Endodermal cell (in vitro differentiated cells): ENCODE results near the gene MIPOL1. TPM values are rescaled to one million over a fixed set of nuclear protein-coding genes. Genes with fewer than 3 reads are reported as not detected.

Experiments
- DNase-seq: peaks from one replicate; pipeline ENCODE4 v3.0.0-alpha.2; 2017
- H3K27ac ChIP-seq: 2 replicates; pipeline ENCODE4 v1.5.1; 2013; ENCODE audit warnings: mild to moderate bottlenecking, low read depth, low read length, moderate library complexity
- H3K27me3 ChIP-seq: 2 replicates; pipeline ENCODE4 v1.6.1; 2013; ENCODE audit warnings: mild to moderate bottlenecking, low read length, moderate library complexity; ENCODE audit not compliant: insufficient read depth, control insufficient read depth, poor library complexity, severe bottlenecking
- H3K36me3 ChIP-seq: 2 replicates; pipeline ENCODE4 v1.7.0; 2013; ENCODE audit warnings: mild to moderate bottlenecking, low read length, moderate library complexity; ENCODE audit not compliant: control insufficient read depth, insufficient read depth
- H3K4me1 ChIP-seq: one replicate; pipeline ENCODE4 v1.7.0; 2013; ENCODE audit warnings: low read length; ENCODE audit not compliant: control insufficient read depth, insufficient read depth
- H3K4me3 ChIP-seq: 2 replicates; pipeline ENCODE4 v1.5.1; 2013; ENCODE audit warnings: mild to moderate bottlenecking, low read length, moderate library complexity
- H3K9ac ChIP-seq: 2 replicates; pipeline ENCODE4 v1.6.1; 2013; ENCODE audit warnings: mild to moderate bottlenecking, low read length, moderate library complexity; ENCODE audit not compliant: poor library complexity, severe bottlenecking; ENCODE audit errors: extremely low read depth
- H3K9me3 ChIP-seq: 2 replicates; pipeline ENCODE4 v1.6.1; 2013; ENCODE audit warnings: mild to moderate bottlenecking, low read length, moderate library complexity; ENCODE audit not compliant: control insufficient read depth
- H3K27ac Mint-ChIP-seq: 2 replicates; pipeline ENCODE4 v1.8.0; 2020; ENCODE audit warnings: mixed read lengths
- H3K27me3 Mint-ChIP-seq: 2 replicates; pipeline ENCODE4 v1.8.0; 2021; ENCODE audit warnings: mild to moderate bottlenecking, mixed read lengths; ENCODE audit not compliant: insufficient read depth
- H3K36me3 Mint-ChIP-seq: 2 replicates; pipeline ENCODE4 v1.8.0; 2020; ENCODE audit warnings: low read depth, mixed read lengths
- H3K4me1 Mint-ChIP-seq: 2 replicates; pipeline ENCODE4 v1.8.0; 2020; ENCODE audit warnings: mixed read lengths
- H3K4me3 Mint-ChIP-seq: 2 replicates; pipeline ENCODE4 v1.8.0; 2020; ENCODE audit warnings: mild to moderate bottlenecking, moderate library complexity, mixed read lengths
- H3K9me3 Mint-ChIP-seq: 2 replicates; pipeline ENCODE4 v1.8.0; 2020; ENCODE audit warnings: mild to moderate bottlenecking, mixed read lengths
- CTCF ChIP-seq: fragments of 200-600 bp; sonication (generic); conservative IDR thresholded peaks from 2 replicates; pipeline ENCODE4 v1.5.0; 2021; ENCODE audit warnings: antibody characterized with exemption, mild to moderate bottlenecking
- WGBS, 2 experiments: methylation state at CpG; one replicate each; pipeline versions ENCODE4 v1.1.5 to v1.1.7; 2013; ENCODE audit warnings: missing lambda C conversion rate in 2 of 2, mixed read lengths in 1 of 2; ENCODE audit not compliant: insufficient coverage in 1 of 2, insufficient read length in 1 of 2; 5-methylcytosine and 5-hydroxymethylcytosine counted together
- total RNA-seq, 2 donors: library from RNA; stranded (reverse); fragmentation: NEBNext Ultra II Directional in 1 of 2; extraction: Animal tissue kit (Norgen Biotek cat#: 25700) in 1 of 2; gene quantifications; 2 replicates in 1 of 2; 3 replicates in 1 of 2; pipeline ENCODE4 v1.2.1, GENCODE V29; 2021

MIPOL1 gene
- total RNA-seq, 2 donors from 2014 or later: 22.0 to 28.5 TPM

- no peak overlapping the region for H3K27ac ChIP-seq
- H3K36me3 Mint-ChIP-seq: peaks cover 12% of the 10 kb centered on the region
Measured at GRCh38 chr14:37328673-37329072, 130.9 kb downstream of the MIPOL1 start.

GRCh38 chr14:37329189-37330001 is 131.7 kb downstream of the MIPOL1 start:
- Mint-ChIP-seq H3K4me1 (peaks cover 13% of the 10 kb centered on the region), H3K36me3 (peaks cover 12% of the 10 kb centered on the region), H3K27ac (no peak overlapping the region), H3K9me3 (peaks cover 10% of the 10 kb centered on the region), H3K4me3 (no peak overlapping the region), H3K27me3 (no peaks in the 10 kb centered on the region)
- no peak overlapping the region for H3K27ac ChIP-seq
- WGBS, 2 experiments: 100% methylated on average over 1 of the region's 2 CpGs; no CpG with 5 or more reads in 1 of the 2 experiments
- no peak for DNase-seq
- H3K36me3 ChIP-seq: peaks cover 4% of the 10 kb centered on the region
- H3K4me1 ChIP-seq: no peaks in the 10 kb centered on the region
- H3K27me3 ChIP-seq: no peaks in the 10 kb centered on the region
- TF ChIP-seq CTCF: no peak
- no peak overlapping the region for H3K4me3 ChIP-seq
- peaks cover 8% of the 10 kb centered on the region for H3K9me3 ChIP-seq
- no peak overlapping the region for H3K9ac ChIP-seq

More at GRCh38 chr14:37328673-37329072, 130.9 kb downstream of the MIPOL1 start:
- no peak overlapping the region for H3K9ac ChIP-seq
- DNase-seq: no peak
- no peak overlapping the region for H3K4me3 ChIP-seq
- peaks cover 4% of the 10 kb centered on the region for H3K36me3 ChIP-seq
- TF ChIP-seq CTCF: no peak
- no peak overlapping the region for H3K4me3 Mint-ChIP-seq
- no peaks in the 10 kb centered on the region for H3K27me3 ChIP-seq
- H3K4me1 ChIP-seq: no peaks in the 10 kb centered on the region
- H3K9me3 ChIP-seq: peaks cover 8% of the 10 kb centered on the region
- H3K27me3 Mint-ChIP-seq: no peaks in the 10 kb centered on the region
- no peak overlapping the region for H3K27ac Mint-ChIP-seq
- peaks cover 13% of the 10 kb centered on the region for H3K4me1 Mint-ChIP-seq
- H3K9me3 Mint-ChIP-seq: peaks cover 10% of the 10 kb centered on the region
- WGBS, 2 experiments: 75% methylated on average over 1 of the region's 1 CpG; no CpG with 5 or more reads in 1 of the 2 experiments

- H3K27me3 Mint-ChIP-seq: no peaks in the 10 kb centered on the region
- no peak overlapping the region for H3K4me3 Mint-ChIP-seq
- peaks cover 4% of the 10 kb centered on the region for H3K36me3 ChIP-seq
- H3K4me3 ChIP-seq: no peak overlapping the region
- no peak overlapping the region for H3K27ac Mint-ChIP-seq
- H3K36me3 Mint-ChIP-seq: peaks cover 12% of the 10 kb centered on the region
- no peak for TF ChIP-seq CTCF
- peaks cover 10% of the 10 kb centered on the region for H3K9me3 Mint-ChIP-seq
- H3K9me3 ChIP-seq: peaks cover 8% of the 10 kb centered on the region
- DNase-seq: no peak
- peaks cover 9% of the 10 kb centered on the region for H3K4me1 Mint-ChIP-seq
- no peaks in the 10 kb centered on the region for H3K27me3 ChIP-seq
- H3K9ac ChIP-seq: no peak overlapping the region
- no peak overlapping the region for H3K27ac ChIP-seq
- no peaks in the 10 kb centered on the region for H3K4me1 ChIP-seq
Measured at GRCh38 chr14:37330910-37331309, 133.2 kb downstream of the MIPOL1 start.
